Neutrophil (primary cell): ENCODE measurements around the gene DSCAM.

Experiments used
- H3K27ac ChIP-seq: fragments of 200-600 bp; sonication (generic); 2 replicates; pipeline ENCODE4 v1.5.1; 2016; ENCODE audit warnings: mild to moderate bottlenecking, moderate library complexity
- H3K27me3 ChIP-seq: fragments of 200-600 bp; sonication (generic); 2 replicates; pipeline ENCODE4 v1.6.0; 2016; ENCODE audit warnings: mild to moderate bottlenecking
- H3K36me3 ChIP-seq: fragments of 200-600 bp; sonication (generic); 2 replicates; pipeline ENCODE4 v1.5.1; 2017
- H3K4me1 ChIP-seq, 2 experiments: fragments of 200-600 bp in 1 of 2; sonication (generic) in 1 of 2; 1 replicate in 1 of 2; 2 replicates in 1 of 2; pipeline versions ENCODE4 v1.5.1 to v1.6.1; 2013 to 2016; ENCODE audit warnings: low read depth in 1 of 2, low read length in 1 of 2, mild to moderate bottlenecking in 1 of 2, moderate library complexity in 1 of 2; ENCODE audit not compliant: control insufficient read depth in 1 of 2, insufficient read depth in 1 of 2
- H3K4me3 ChIP-seq, 2 experiments: fragments of 200-600 bp in 1 of 2; sonication (generic) in 1 of 2; 1 replicate in 1 of 2; 2 replicates in 1 of 2; pipeline ENCODE4 v1.5.1; 2013 to 2016; ENCODE audit warnings: low read depth in 1 of 2, low read length in 1 of 2, mild to moderate bottlenecking in 1 of 2, moderate library complexity in 1 of 2
- H3K9me3 ChIP-seq: fragments of 200-600 bp; sonication (generic); 2 replicates; pipeline ENCODE4 v1.5.1; 2016
- TF ChIP-seq, protein P1 (sequence below): fragments of 200-600 bp; sonication (generic); IDR thresholded peaks from 2 replicates; pipeline ENCODE4 v1.5.1; 2016; ENCODE audit warnings: antibody characterized with exemption

DSCAM gene

GRCh38 chr21:40754466-40754865 lies 92.5 kb downstream of the DSCAM start:
- Histone ChIP-seq H3K27ac (no peak overlapping the region), H3K4me3 (no peak overlapping the region), H3K9me3 (no peaks in the 10 kb centered on the region), H3K36me3 (no peaks in the 10 kb centered on the region), H3K27me3 (no peaks in the 10 kb centered on the region), H3K4me1 (no peaks in the 10 kb centered on the region)
- TF ChIP-seq, protein P1, sequence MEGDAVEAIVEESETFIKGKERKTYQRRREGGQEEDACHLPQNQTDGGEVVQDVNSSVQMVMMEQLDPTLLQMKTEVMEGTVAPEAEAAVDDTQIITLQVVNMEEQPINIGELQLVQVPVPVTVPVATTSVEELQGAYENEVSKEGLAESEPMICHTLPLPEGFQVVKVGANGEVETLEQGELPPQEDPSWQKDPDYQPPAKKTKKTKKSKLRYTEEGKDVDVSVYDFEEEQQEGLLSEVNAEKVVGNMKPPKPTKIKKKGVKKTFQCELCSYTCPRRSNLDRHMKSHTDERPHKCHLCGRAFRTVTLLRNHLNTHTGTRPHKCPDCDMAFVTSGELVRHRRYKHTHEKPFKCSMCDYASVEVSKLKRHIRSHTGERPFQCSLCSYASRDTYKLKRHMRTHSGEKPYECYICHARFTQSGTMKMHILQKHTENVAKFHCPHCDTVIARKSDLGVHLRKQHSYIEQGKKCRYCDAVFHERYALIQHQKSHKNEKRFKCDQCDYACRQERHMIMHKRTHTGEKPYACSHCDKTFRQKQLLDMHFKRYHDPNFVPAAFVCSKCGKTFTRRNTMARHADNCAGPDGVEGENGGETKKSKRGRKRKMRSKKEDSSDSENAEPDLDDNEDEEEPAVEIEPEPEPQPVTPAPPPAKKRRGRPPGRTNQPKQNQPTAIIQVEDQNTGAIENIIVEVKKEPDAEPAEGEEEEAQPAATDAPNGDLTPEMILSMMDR, result no peak

- Histone ChIP-seq H3K36me3 (no peaks in the 10 kb centered on the region), H3K4me1 (no peaks in the 10 kb centered on the region), H3K4me3 (no peak overlapping the region), H3K27me3 (no peaks in the 10 kb centered on the region), H3K9me3 (no peaks in the 10 kb centered on the region), H3K27ac (no peak overlapping the region)
- TF ChIP-seq, protein P1, result no peak
Measured at GRCh38 chr21:40753756-40754155, 93.2 kb downstream of the DSCAM start.

GRCh38 chr21:40752125-40752524 lies 94.8 kb downstream of the DSCAM start:
- no peaks in the 10 kb centered on the region for H3K9me3 ChIP-seq
- no peaks in the 10 kb centered on the region for H3K36me3 ChIP-seq
- no peak overlapping the region for H3K27ac ChIP-seq
- H3K4me3 ChIP-seq, result no peak overlapping the region
- H3K4me1 ChIP-seq, result no peaks in the 10 kb centered on the region
- H3K27me3 ChIP-seq, result no peaks in the 10 kb centered on the region
- TF ChIP-seq, protein P1, result no peak

GRCh38 chr21:40751221-40751620 lies 95.7 kb downstream of the DSCAM start:
- H3K27ac ChIP-seq, result no peak overlapping the region
- H3K4me3 ChIP-seq, result no peak overlapping the region
- no peaks in the 10 kb centered on the region for H3K36me3 ChIP-seq
- H3K9me3 ChIP-seq, result no peaks in the 10 kb centered on the region
- H3K27me3 ChIP-seq, result no peaks in the 10 kb centered on the region
- no peaks in the 10 kb centered on the region for H3K4me1 ChIP-seq
- TF ChIP-seq, protein P1, result no peak

GRCh38 chr21:40736145-40736544 lies 110.8 kb downstream of the DSCAM start:
- Histone ChIP-seq H3K36me3 (no peaks in the 10 kb centered on the region), H3K9me3 (no peaks in the 10 kb centered on the region), H3K4me1 (no peaks in the 10 kb centered on the region), H3K27ac (no peak overlapping the region), H3K4me3 (no peak overlapping the region), H3K27me3 (no peaks in the 10 kb centered on the region)
- TF ChIP-seq, protein P1, result no peak

GRCh38 chr21:40733024-40733397 lies 113.9 kb downstream of the DSCAM start:
- Histone ChIP-seq H3K27ac (no peak overlapping the region), H3K4me1 (no peaks in the 10 kb centered on the region), H3K27me3 (no peaks in the 10 kb centered on the region), H3K9me3 (no peaks in the 10 kb centered on the region), H3K4me3 (no peak overlapping the region), H3K36me3 (no peaks in the 10 kb centered on the region)
- TF ChIP-seq, protein P1, result no peak
